Fibroblast of skin of right quadriceps (primary cell): Measurements from ENCODE around the gene WWOX.

Source experiments
- DNase-seq: peaks from one replicate; pipeline ENCODE4 v3.0.0-alpha.2; 2013

WWOX gene

DNA sequence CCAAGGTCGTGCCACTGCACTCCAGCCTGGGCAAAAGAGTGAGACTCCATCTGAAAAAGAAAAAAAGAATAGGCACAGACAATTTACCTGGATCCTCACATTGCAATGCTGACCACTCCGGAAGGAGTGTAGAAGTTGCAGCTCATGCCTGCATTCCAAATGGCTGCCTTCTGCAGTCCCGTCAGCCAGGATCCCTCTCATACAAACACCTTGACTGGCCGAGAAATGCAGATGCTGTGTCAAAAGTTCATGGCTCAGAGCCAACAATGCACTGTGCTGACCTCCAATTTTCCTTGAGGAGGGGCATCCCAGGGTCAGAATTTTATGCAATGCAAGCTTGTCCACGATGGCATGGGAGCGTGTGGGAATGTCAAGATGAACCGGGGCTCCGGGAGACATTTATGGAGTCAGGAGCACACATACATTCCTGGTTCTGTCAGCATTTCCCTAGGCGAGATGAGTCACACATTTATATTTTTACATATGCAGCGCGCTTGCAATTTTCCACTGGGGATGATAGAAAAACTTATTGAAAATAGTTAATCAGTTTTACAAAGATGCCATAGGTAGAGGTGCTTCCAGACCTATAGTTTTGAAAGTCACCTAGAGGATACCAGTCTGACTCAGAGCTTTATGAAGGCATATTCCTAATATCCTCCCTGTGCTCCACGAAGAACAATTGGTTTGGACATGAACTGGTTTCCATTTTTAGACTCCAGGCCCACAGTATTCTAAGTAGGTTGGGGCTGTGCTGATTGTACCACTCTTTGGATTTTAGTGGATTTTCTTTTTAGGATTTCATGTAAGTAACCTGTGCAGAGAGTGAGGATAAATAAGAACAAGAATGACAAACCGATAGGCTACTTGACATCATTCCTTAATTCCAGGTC is 886.5 kb downstream of the WWOX start:
- no peak for DNase-seq

DNA sequence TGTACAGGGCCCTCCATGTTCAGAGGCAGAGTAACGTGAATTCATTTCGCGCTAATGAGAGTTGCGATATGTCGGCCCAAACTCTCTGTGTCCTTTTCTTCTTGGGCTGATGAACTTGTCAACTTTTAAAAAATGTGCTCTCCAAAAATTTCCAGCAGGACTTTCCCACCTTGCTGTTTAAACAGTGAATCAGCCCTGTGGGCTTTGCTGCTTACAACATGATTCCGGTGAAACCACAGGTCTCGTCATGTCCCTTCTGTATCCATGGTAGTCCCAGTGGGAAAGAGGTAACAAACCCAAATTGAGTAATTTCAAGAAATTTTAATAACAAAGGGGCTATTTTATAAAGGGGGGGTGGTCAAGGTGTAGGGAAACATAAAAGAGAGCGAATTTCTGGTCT is 888.2 kb downstream of the WWOX start:
- no peak for DNase-seq

DNA sequence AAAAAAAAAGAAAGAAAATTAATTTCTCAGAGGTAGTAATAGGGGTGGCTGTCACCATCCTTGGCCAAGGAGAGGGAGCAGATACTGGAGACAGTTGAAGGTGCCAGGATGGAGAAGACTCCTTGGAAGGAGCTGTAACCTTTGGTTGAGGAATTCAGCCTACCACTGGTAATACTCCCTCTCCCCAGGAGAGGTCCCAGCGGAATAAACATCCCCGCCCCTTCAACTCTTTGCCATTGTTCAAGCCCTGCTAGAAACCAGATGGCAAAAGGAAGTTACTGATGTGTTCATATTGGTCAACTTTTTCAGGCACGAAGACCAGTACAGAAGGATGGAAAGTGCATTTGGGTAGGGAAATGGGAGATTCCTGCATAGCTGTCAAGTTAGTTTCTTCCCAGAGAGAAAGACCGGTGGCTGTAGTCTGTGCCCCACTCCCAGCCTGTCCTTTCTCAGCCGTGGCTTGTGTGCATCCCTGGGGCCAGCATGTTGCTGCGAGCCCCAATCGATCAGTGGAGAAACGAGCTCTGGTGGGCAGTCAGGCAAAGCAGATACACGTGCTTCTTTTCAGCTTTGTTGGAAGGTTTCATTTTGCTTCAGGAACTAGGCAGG is 889.0 kb downstream of the WWOX start:
- no peak for DNase-seq

DNA sequence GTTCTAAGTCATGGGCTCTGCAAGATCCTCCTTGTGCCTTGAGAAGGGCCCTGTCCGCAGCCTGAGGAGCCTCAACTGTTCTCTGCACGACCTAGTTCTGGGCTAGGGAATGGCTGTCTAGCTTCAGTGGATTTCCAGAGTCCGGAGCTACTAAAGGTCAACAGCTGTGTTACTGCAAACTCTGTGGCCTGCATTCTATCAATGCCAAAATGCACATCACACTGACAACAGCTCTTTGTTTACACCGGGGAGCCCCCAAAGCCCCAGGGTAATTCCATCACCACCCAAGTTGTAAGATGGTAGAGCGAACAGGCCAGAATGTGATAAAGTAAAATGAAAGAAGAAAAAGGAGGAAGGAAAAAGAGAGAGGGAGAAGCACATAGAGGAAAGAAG is 890.9 kb downstream of the WWOX start:
- DNase-seq, result no peak

DNA sequence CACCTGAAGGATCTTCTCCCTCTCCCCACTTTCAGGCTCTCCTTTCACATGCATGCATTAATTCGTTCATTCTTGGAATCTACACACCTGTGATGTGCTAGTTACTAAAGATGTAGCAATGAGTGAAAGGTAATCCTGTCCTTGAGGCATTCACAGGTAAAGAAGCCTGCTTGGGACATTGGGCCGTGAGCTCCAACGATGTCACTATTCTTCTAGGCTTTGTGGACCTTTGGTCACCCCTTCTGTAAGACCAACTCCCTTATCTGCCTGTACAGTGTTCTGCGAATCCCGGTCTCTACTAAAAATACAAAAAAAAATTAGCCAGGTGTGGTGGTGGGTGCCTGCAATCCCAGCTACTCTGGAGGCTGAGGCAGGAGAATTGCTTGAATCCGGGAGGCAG is 892.5 kb downstream of the WWOX start:
- no peak for DNase-seq

DNA sequence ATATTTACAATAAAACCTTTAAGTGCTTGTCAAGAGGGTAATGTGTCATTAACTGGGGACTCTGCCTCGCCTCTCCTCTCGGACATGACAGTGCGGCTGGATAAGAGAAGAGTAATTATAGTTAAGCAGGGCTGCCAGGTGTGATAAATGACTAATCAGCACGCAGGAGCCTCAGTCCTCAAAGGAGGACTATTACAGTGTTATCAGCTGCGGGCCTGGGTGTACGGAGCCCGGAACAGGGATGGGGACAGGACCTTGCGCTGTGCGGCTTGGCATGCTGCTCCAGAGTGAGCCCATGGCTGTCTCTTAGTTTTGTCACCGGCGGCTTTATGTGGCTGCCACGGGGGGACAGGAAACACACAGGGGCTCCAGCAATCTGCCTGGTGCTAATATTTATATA is 893.9 kb downstream of the WWOX start:
- DNase-seq, result no peak

DNA sequence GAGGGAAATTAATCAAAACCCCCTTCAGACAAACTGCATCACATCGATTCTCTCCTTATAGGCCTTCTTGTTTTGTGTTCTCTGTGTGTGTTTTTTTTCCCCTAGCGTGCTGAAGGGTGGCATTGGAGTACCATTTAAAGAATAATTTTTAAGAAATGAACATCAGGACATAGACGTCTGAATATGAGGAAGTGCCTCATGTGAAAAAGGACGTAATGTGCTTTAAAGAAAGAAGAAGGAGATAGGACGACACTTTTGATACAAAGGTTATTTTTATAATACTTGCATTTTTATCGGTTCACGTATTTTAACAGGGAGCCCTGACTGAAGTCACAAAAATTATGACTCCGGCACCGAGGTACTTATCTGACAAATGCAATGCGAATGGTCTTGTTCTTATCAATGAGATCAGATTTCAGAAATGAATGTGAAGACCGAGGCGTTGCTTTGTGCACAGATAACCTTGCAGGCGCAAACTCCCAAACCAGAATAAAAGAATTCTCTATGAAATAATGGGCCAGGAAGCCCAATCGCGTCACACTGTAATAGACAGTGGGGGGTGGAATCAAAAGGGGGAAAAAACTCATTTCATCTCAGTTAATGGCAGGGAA is 894.8 kb downstream of the WWOX start:
- DNase-seq, result no peak

DNA sequence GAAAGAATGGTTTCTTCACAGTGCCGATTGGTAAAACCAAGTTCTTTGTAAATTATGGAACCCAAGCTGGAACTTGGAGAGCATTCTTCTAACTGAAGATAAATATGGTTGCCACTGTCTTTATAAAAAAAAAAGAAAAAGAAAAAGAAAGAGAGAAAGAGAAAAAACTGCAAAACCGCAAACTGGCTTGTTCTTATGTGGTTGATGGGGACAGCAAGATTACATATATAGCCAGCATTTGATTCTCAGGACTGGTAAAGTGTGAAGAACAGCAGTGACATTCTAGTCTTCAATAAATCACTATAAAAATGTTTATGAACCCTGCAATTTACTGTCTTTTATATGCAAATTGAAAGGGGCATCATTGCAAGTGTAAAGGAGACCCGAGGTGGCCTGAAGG is 896.0 kb downstream of the WWOX start:
- no peak for DNase-seq

DNA sequence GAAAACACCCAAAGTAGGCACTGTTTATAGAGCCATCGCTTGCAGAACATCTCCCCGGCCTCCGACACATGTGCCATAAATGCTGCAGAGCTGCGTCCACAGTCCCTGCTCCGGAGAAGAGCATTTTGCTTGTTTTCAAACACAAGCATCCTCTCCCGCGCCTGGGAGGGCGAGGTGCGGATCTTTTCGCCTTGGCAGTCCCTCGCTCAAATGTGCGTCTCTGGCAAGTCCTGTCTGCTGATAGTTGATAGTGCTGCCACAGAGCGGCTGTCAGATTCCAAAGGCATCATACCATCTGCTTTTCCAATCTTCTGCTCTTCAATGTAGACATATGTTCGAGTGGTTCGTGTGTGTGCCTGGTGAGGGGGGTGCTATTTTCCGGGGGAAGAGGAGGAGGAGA is 897.3 kb downstream of the WWOX start:
- no peak for DNase-seq

DNA sequence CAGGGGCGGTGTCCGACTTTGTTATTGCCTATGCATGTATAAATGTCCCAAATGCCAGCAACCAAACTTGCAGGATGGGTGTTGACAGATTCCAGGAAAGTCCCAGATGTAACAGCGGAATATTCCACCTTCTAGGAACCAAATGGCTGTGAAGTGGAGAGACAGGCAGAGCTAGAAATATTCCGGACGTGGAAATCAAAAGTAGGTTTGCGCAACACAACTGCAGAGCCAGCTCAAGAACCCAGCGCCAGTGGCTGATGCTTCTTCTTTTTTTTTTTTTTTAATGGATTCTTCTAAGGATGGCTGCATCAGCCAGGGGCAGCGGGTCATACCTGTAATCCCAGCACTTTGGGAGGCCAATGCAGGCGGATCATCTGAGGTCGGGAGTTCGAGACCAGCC is 899.4 kb downstream of the WWOX start:
- no peak for DNase-seq

DNA sequence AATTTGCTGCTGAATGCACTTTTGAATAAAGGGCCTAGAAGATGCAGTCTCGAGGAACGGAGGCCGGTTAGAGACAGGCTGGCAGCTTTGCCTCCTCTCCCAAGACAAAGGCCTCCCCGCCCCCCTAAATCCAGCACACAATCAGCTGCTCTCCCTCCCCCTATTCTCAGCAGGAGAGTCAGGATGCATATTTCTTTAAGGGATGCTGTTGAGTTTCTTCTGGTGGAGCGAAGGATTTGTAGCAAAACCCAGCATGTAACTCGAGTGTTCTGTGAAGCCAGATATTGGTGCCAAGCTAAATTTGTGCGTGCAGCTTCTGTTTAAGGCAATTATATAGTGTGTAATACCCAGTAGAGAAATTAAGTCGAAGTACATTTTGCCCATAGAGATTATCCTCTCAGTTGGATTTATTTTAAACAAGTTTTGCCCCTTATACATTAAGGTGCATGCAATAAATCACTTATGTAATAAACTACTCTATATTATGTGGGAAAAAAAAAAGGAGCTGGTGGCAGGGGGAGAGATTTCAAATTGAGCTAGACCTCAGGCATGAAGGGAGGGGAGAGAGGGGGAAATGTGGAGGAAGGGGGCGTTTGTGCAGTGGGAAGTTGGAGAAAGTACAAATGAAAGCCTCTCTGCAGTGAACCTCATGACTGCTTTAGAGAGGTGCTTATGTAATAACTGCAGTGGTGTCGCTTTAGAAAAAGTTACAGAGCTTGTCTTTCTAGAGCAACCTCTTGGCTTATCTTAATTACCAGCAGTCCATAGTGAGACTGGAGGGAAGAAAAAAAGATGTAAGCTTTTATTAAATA is 901.9 kb downstream of the WWOX start:
- no peak for DNase-seq

DNA sequence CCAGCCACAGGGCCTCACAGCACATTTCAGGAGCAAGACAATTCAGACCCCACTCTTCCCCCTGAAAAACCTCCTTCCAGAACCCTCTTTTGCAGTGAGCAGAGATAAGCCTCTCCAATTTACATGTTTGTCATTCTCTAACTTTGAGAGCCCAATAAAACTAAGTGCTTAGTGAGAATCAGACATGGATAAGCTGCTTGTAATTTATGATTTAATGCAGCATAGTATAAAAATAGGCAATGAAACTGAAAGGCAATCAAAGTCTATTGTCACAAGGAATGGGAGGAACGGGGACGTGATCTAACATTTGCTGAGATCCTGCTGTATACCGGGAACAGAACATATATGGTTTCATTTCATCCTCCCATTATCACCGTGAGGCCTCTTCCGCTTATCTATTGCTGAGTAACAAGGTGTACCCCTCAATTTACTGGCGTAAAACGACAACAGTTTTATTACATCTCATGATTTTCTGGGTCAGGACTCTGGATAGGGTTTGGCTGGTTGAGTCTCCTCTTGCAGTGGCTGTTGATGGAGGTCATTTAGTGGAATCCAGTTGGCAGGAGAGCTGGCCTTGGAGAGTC is 903.7 kb downstream of the WWOX start:
- DNase-seq, result no peak

DNA sequence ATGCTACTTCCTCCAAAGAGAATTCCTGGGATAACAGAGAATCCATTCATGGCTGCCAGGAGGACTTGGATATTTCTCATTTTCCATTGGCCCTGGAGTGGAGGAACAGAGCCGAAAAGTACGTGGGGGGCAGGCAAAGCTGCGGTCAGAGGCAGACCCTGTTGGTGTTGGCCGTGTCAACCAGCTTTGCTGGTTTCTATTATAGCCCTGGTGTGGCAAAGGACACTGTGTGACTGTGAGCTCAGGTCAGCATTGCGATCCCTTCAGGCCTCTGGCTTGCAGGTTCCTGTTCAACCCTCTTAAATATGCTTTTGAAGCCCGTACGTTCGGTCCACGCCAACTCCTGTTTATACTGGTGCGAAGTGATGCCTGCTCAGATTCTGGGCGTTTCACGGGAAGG is 904.9 kb downstream of the WWOX start:
- DNase-seq, result no peak

DNA sequence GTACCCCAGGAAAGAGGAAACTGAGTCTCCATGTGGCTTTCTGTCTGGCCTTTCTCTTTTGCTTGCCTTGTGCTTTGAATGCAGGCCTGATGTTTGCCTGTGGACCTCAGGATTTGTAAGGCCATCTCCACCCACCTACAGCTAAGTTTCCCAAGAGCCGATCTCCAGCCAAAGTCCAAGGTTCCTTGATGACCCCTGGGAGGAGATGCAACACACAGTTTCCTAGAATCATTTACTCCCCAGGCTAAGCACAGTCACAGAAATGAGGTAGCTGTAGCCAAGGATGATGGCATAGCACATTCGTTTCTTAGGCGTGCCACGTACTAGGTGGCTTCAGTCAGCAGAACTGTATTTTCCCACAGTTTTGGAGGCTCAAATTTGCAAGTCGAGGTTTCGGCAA is 905.6 kb downstream of the WWOX start:
- no peak for DNase-seq

DNA sequence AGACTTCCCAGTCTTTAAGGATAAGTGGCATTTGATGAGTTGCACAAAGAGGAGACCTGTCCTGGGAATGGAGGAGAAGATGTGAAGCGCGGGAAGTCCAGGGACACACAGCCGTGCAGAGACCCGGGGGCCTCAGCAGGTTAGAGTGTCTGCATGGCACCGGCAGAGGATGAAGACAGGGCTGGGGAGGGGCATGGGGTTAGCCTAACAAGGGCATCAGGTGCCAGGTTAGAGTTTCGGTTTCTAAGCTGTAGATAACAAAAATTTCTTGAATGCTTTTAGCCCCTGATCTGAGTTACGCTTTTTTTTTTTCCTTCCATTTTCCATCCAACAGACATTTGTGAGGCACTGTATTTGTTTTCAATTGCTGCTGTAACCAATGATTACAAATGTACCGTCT is 906.8 kb downstream of the WWOX start:
- no peak for DNase-seq

DNA sequence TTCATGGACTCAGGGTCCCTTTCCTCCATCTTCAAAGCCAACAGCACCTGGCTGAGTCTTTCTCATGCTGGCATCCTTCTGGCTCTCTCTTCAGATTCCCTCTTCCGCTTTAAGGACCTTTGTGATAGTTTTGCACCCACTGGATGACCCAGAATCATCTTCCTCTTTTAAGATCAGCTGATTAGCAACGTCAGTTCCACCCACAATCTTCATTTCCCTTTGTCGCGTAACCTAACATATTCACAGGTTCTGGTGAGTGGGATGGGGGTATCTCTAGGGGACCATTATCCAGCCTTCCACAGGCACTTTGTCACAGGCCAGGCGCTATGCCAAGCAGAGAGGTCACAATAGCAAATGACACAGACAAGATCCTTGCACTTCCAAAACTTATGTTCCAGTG is 907.3 kb downstream of the WWOX start:
- DNase-seq, result no peak

DNA sequence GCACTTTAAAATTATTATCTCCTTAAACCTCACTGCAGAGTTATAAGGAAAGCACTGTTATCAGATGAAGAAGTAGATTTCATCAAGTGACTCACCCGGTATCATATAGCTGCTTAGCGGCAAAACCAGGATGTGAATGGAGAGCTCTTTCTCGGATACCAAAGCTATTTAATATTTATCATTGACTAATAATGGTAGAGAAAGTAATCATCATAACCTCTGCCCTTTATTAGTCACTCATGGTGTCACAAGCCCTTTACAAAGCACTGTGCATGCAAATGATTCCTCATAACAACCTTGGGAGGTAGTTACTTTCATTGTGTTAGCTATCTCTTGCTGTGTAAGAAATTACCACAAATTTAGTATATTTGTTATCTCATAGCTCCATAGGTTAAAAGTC is 908.2 kb downstream of the WWOX start:
- DNase-seq, result no peak

DNA sequence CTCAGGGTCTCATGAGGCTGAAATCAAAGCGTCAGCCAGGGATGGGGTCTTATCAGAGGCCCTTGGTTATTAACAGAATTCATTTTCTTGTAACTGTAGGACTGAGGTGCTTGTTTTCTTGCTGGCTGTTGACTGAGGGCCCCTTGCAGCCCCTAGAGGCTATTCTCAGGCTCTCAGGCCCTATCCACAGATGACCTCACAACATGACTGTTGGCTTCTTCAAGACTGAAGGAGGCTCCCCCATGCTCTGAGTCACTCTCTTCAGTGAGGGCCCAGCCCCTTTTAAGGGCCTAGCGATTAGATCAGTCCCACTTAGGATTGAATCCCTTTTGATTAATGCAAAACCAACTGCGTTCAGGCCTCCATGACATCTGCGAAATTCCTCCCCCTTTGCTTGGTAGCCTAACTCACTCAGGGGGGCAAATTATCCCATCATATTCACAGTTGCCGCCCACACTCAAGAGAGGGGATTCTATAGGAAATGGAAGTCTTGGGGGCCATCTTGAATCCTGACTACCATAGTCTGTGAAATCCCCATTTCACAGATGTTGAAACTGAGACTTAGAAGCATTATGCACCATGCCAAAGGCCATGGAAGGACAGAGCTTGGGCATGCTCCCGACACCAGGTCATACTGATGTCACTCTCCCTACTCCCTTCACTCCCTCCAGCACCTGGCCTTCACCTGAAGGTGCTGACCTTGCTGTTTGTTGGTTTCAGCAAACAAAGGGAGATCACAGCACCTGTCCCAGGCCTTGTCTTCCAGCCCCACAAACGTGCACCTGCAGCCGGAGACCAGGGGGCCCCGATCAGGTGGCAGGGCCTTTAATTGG is 908.8 kb downstream of the WWOX start:
- DNase-seq, result no peak

DNA sequence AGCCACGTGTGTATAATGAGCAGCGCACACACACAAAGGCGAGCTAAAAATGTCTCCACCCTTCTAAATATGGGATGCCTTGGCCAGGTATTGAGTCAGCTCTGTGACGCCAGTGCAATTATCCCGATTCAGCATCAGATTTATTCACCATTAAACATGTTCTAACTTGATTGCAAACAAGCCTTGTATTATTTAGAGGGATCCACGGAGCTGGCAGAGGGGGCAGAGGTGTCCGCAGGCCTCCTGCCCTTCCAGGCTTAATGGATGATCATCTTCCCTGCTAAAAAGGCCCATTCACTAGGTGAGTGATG is 909.4 kb downstream of the WWOX start:
- no peak for DNase-seq

DNA sequence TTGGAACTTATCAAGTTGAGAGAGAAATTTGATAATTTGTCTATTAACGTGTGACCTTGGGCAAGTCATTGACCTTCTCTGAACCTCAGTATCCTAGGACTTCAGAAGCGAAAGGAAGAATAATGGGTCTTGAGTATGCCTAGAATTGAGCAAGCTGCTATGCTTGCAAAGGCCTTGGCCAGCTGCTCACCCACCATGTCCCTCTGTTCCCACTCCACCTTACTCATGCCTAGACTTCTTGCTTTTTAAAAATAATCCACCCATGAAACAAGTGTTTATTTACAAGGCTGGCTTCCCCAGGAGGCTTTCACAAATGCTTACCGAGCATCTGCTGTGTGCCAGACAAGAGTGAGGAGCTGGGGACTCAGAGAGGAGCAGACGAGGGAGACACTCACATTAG is 910.4 kb downstream of the WWOX start:
- DNase-seq, result no peak

DNA sequence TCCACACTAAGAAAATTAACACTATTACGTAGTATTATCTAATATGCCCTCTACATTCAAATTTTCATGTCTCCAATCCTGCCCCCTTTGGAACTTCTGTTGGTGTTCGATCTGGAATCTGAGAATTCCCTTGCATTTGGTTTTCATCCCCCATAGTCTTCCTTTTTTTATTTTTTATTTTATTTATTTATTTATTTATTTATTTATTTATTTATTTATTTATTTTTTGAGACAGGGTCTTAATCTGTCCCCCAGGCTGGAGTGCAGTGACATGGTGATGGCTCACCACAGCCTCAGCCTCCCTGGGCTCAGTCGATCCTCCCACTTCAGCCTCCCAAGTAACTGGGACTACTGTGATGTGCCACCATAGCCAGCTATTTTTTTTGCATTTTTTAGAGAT is 911.8 kb downstream of the WWOX start:
- no peak for DNase-seq

DNA sequence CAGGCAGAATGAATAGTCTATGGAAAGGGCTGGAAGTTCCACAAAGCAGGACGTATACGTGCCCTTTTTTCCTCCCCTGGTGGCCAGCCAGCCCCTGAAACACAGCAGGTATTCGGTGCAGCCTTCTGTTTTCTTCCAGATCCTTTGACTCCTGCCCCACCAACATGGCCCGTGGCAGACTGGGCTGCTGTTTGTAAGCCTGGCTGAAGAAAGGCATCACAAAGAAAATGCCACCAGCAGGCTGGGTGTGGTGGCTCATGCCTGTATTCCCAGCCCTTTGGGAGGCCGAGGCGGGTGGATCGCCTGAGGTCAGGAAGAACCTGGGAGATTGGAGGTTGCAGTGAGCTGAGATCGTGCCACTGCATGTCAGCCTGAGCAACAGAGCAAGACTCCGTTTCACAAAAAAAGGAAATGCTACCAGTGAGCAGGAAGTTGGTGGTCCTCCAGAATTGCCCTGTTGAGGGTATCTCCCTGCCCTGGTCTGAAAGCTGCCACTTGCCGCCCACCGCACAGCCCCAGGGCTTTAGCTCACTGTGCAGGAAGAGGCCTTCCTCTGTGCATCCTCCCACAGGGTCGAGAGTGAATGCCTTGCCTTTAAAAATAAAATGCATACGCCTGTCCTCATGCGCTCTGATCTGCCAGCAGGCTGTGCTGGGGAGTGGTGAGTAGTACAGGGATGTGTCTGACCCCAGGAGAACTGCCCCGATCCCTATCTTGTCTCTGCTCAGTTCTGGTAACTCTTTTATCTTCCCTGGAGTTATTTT is 913.4 kb downstream of the WWOX start:
- no peak for DNase-seq
